HCEC 1CT (cell line): ENCODE data around the gene KCP.
"Not testable (repeated sequence)": the region's sequence is repeated elsewhere in the genome, so short reads cannot be mapped to it uniquely, and the experiment has no call there.

ENCODE experiments used
- DNase-seq: peaks from one replicate; pipeline ENCODE4 v3.0.0-alpha.2; 2017

The KCP gene

GRCh38 chr7:128920913-128921582, 10.5 kb upstream of the KCP start:
- no peak for DNase-seq

GRCh38 chr7:128919881-128920799, 9.6 kb upstream of the KCP start:
- no peak for DNase-seq

- DNase-seq = no peak
Measured at GRCh38 chr7:128919241-128919640, 8.7 kb upstream of the KCP start.

GRCh38 chr7:128918016-128918665, 7.6 kb upstream of the KCP start:
- no peak for DNase-seq

- DNase-seq = no peak
Measured at GRCh38 chr7:128917122-128917521, 6.6 kb upstream of the KCP start.

- no peak for DNase-seq
Measured at GRCh38 chr7:128916643-128916915, 6.1 kb upstream of the KCP start.

- DNase-seq = no peak
Measured at GRCh38 chr7:128915841-128916642, 5.5 kb upstream of the KCP start.

- no peak for DNase-seq
Measured at GRCh38 chr7:128915271-128915819, 4.8 kb upstream of the KCP start.

GRCh38 chr7:128914566-128915151, 4.2 kb upstream of the KCP start:
- DNase-seq = no peak

GRCh38 chr7:128913870-128914565, 3.5 kb upstream of the KCP start:
- no peak for DNase-seq

- DNase-seq = not testable (repeated sequence)
Measured at GRCh38 chr7:128912709-128913495, 2.4 kb upstream of the KCP start.

GRCh38 chr7:128912281-128912680, 1.8 kb upstream of the KCP start:
- DNase-seq = no peak

- no peak for DNase-seq
Measured at GRCh38 chr7:128911423-128912031, 1.0 kb upstream of the KCP start.

- peak; percentile 28 for DNase-seq
Measured at GRCh38 chr7:128909625-128910568, 612 bp downstream of the KCP start.

GRCh38 chr7:128908750-128909624, 1.5 kb downstream of the KCP start:
- DNase-seq = no peak

- no peak for DNase-seq
Measured at GRCh38 chr7:128906766-128907559, 3.5 kb downstream of the KCP start.
